ENCODE results near the gene DYRK2. TPM values are rescaled to one million over a fixed set of nuclear protein-coding genes. Genes with fewer than 3 reads are reported as not detected.

Gene DYRK2
- total and polyA plus RNA-seq, 2 donors (not counting 3 experiments of a cell fraction or from before 2014, with no cell fraction given) = 4.5 to 11.0 TPM

DNA sequence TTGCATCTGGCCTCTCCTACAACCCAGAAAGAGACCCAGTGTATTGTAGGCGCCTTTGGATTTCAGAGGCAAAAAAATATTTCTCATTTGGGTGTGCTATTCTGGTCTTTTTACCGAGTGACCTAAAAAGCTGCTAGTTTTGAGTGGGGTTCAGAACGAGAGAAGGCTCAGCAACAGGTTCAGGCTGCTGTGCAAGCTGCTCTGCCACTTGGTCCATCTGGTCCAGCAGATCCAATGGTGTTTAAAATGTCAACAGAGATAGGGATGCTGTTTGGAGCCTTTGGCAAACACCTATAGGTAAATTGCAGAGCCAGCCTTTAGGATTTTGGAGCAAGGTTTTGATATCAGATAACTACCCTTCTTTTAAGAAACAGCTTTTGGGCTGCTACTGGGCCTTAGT, 25.3 kb upstream of the DYRK2 start:
- dilution Hi-C loops (cut with MboI; ENCODE audit: extremely low pct_ligation_motif_present, low sequenced_read_pairs) (no loop called here), intact Hi-C loops (cut with micrococcal nuclease) (no loop called here)
- no peaks in the 10 kb centered on the region for H3K9me1 ChIP-seq (replicated peaks; ENCODE audit: control insufficient read depth, extremely low read depth, insufficient read depth, low read length)
- H3K79me2 ChIP-seq (ENCODE audit: control insufficient read depth, insufficient read depth, low read length) = no peaks in the 10 kb centered on the region
- H4K20me1 ChIP-seq (replicated peaks; ENCODE audit: control insufficient read depth, extremely low read depth, insufficient read depth, low read length) = no peaks in the 10 kb centered on the region
- no peak overlapping the region for H2AFZ ChIP-seq (ENCODE audit: low read depth, low read length)
- no peak overlapping the region for H3K4me2 ChIP-seq (ENCODE audit: insufficient read depth, low read length)
- DNase-seq (ENCODE audit: low read depth, low spot score) (no peak), FAIRE-seq (no peak)
- no peak overlapping the region for H3K4me3 ChIP-seq (replicated peaks in 1 of 3; ENCODE audit: insufficient read depth in 1 of 3, low read depth in 1 of 3, low read length in 3 of 3)
- H3K9ac ChIP-seq (replicated peaks; ENCODE audit: extremely low read depth, insufficient read depth, low read length) = no peak overlapping the region
- H3K36me3 ChIP-seq (ENCODE audit: control insufficient read depth in 2 of 2, extremely low read depth in 1 of 2, insufficient read depth in 2 of 2, low read length in 2 of 2) = no peaks in the 10 kb centered on the region
- H3K4me1 ChIP-seq (ENCODE audit: control insufficient read depth, extremely low read depth, insufficient read depth, low read length) = no peaks in the 10 kb centered on the region
- H3K27ac ChIP-seq (ENCODE audit: insufficient read depth, low read depth, low read length) = no peak overlapping the region
- H3K27me3 ChIP-seq (ENCODE audit: control insufficient read depth in 2 of 2, insufficient read depth in 2 of 2, low read length in 2 of 2) = no peaks in the 10 kb centered on the region
- TF ChIP-seq POLR2AphosphoS5 (IDR thresholded peaks at IDR 0.05; ENCODE audit: insufficient read depth, low read depth, low read length) (no peak), JUN (IDR thresholded peaks at IDR 0.05; ENCODE audit: borderline replicate concordance, insufficient read depth, insufficient read length, low read depth) (no peak), CTCF (IDR thresholded peaks at IDR 0.05; ENCODE audit: extremely low read depth in 1 of 2, insufficient read depth in 1 of 2, low read depth in 1 of 2, low read length in 2 of 2) (no peak), FOS (IDR thresholded peaks at IDR 0.05; ENCODE audit: borderline replicate concordance, insufficient read depth, low read length) (no peak), EZH2 (IDR thresholded peaks at IDR 0.05; ENCODE audit: borderline replicate concordance, low read depth, low read length, severe bottlenecking) (no peak), MYC (IDR thresholded peaks at IDR 0.05; ENCODE audit: low read depth, low read length) (no peak), GATA2 (IDR thresholded peaks at IDR 0.05; ENCODE audit: insufficient read depth, insufficient read length, low read depth, low read length) (no peak), POLR2A (IDR thresholded peaks at IDR 0.05; ENCODE audit: low read depth, low read length) (no peak)
- TF ChIP-seq, protein P1, sequence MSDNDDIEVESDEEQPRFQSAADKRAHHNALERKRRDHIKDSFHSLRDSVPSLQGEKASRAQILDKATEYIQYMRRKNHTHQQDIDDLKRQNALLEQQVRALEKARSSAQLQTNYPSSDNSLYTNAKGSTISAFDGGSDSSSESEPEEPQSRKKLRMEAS (IDR thresholded peaks at IDR 0.05; ENCODE audit: insufficient read depth, insufficient read length) = no peak
- ChIA-PET POLR2A (no interaction called here), CTCF (interaction anchor here (1.2 kb wide), 1 partner anchor 320 kb away, joined by 3 read pairs; no protein-coding TSS in a partner anchor)
- H3K9me3 ChIP-seq (replicated peaks; ENCODE audit: control insufficient read depth, insufficient read depth, low read length) = no peaks in the 10 kb centered on the region
- no TSS peak for BruUV-seq (replicated peaks)
